Heart right ventricle (tissue), 16 donors: ENCODE results near the gene SOX8. TPM values are rescaled to one million over a fixed set of nuclear protein-coding genes. Genes with fewer than 3 reads are reported as not detected.

Experiments used
- ATAC-seq, 8 donors: fragments of 200-7000 bp; cut with Tn5 transposase; one replicate each; pipeline ENCODE4 v1.9.1; 2020; ENCODE audit warnings: mild to moderate bottlenecking in 8 of 8, moderate library complexity in 8 of 8, moderate number of reproducible peaks in 1 of 8
- DNase-seq, 2 donors: peaks; one replicate each; pipeline ENCODE4 v3.0.0-alpha.2; 2020
- H3K27ac ChIP-seq, 10 donors: fragments of 200-600 bp; sonication (generic) in 2 of 10; one replicate each; pipeline versions ENCODE4 v1.5.0 to v1.8.0; 2020 to 2022; ENCODE audit warnings: mild to moderate bottlenecking in 3 of 10
- H3K27me3 ChIP-seq, 7 donors: fragments of 200-600 bp; one replicate each; pipeline ENCODE4 v1.8.0; 2021 to 2022; ENCODE audit warnings: mild to moderate bottlenecking in 2 of 7
- H3K36me3 ChIP-seq, 9 donors: fragments of 200-600 bp; sonication (generic) in 1 of 9; one replicate each; pipeline versions ENCODE4 v1.5.0 to v1.8.0; 2020 to 2022; ENCODE audit warnings: mild to moderate bottlenecking in 2 of 9
- H3K4me1 ChIP-seq, 9 donors: fragments of 200-600 bp; sonication (generic) in 1 of 9; one replicate each; pipeline versions ENCODE4 v1.5.0 to v1.8.0; 2020 to 2022; ENCODE audit warnings: mild to moderate bottlenecking in 4 of 9
- H3K4me3 ChIP-seq, 10 donors: fragments of 200-600 bp; sonication (generic) in 2 of 10; one replicate each; pipeline versions ENCODE4 v1.5.0 to v1.8.0; 2020 to 2022; ENCODE audit warnings: mild to moderate bottlenecking in 7 of 10, moderate library complexity in 2 of 10
- H3K9me3 ChIP-seq, 11 donors: fragments of 200-600 bp in 10 of 11; sonication (generic) in 2 of 11; one replicate each; pipeline versions ENCODE4 v1.5.0 to v1.8.0; 2013 to 2022; ENCODE audit warnings: mild to moderate bottlenecking in 2 of 11, control low read depth in 1 of 11, moderate library complexity in 1 of 11
- WGBS, 2 donors: extraction: QIAGEN DNeasy Blood & Tissue Kit; methylation state at CpG; one replicate each; pipeline ENCODE4 v1.1.7; 2013; ENCODE audit warnings: inconsistent platforms in 1 of 2; 5-methylcytosine and 5-hydroxymethylcytosine counted together
- intact Hi-C, 10 donors: fragments of 100-400 bp; cut with DNase I; formaldehyde crosslinking; loops; one replicate each; pipeline versions ENCODE4 v1.11.1 to v1.14.2; 2022
- long read RNA-seq, 3 donors: library from polyadenylated mRNA; unstranded; transcript quantifications; one replicate each; pipeline ENCODE4 v2.0.0, GENCODE V29; 2020 to 2021
- polyA plus RNA-seq, 2 donors: library from polyadenylated mRNA; stranded (reverse); fragments of 200-250 nt; gene quantifications; one replicate each; pipeline ENCODE4 v1.2.3, GENCODE V29; 2013
- total RNA-seq, 10 donors: library from RNA; stranded (reverse); fragmentation: NEBNext Ultra II Directional in 3 of 10; extraction: Animal tissue kit (Norgen Biotek cat#: 25700) in 3 of 10; gene quantifications; one replicate each; pipeline versions ENCODE4 v1.2.1 to v1.2.4, GENCODE V29; 2021 to 2023
- TF ChIP-seq, protein P1 (sequence below), 9 donors: fragments of 200-600 bp; sonication (generic) in 2 of 9; IDR thresholded peaks; one replicate each; pipeline versions ENCODE4 v1.5.0 to v1.8.0; 2021 to 2022; ENCODE audit warnings: antibody characterized with exemption in 9 of 9, mild to moderate bottlenecking in 5 of 9, moderate library complexity in 1 of 9
- donor health status: Arrhythmogenic right ventricular cardiomyopathy.
- donor health status: ischemic (EF 13 %, LVEDD 7.1; RV severe dilation, severe dysfunction).
- donor health status: healthy with polysubstance abuse.
- donor health status: DM: no; HTN: yes; CAD: no.
- donor health status: DM: no; HTN: no; CAD: no.
- donor health status: ischemic (EF 25% LVEDD 6.9; RV normal size, moderate dysfunction).
- donor health status: ischemic (EF 25% LVEDD 5.7; RV mildly dilated, moderate dysfunction).
- donor health status: healthy.
- donor health status: DM: yes; HTN: yes; CAD: no.
- donor health status: Ischemic cardiomyopathy.
- donor health status: ischemic (EF 35%, LVEDD 5.7; RV mildly dilated, moderate dysfunction).
- donor health status: nonischemic (EF 11% LVEDD 7.7; RV severe dilation, severe dysfunction).
- donor health status: DM: yes; HTN: yes; CAD: no.
- donor health status: PGD.
- donor health status: ischemic (EF 29% LVEDD 5.4; RV normal size, mild dysfunction).
- donor health status: nonischemic (EF 23%, LVEDD 6.1; RV moderate dilation, normal function).

SOX8 gene
- total RNA-seq (1 to 10 TPM in 5 of 10 donors, under 1 TPM in 5; 0.35 to 2.3 (median 0.97) TPM), polyA plus RNA-seq (1 to 10 TPM in 1 of 2 donors, under 1 TPM in 1; 0.97 to 2.0 TPM)
- long read RNA-seq, donor 1, full-length matches to known transcripts, result 1 of 2 reads
- long read RNA-seq, donor 1, partial matches to known transcripts, result 0 of 2 reads
- long read RNA-seq, donor 1, other reads (novel, unspliced or antisense), result 1 of 2 reads
- long read RNA-seq, donor 2, full-length matches to known transcripts, result 3 of 7 reads
- long read RNA-seq, donor 2, partial matches to known transcripts, result 0 of 7 reads
- long read RNA-seq, donor 2, other reads (novel, unspliced or antisense), result 4 of 7 reads
- long read RNA-seq, donor 3, full-length matches to known transcripts, result 1 of 6 reads
- long read RNA-seq, donor 3, partial matches to known transcripts, result 5 of 6 reads
- long read RNA-seq, donor 3, other reads (novel, unspliced or antisense), result 0 of 6 reads

- Histone ChIP-seq H3K4me1 (peaks cover 5 to 19% (median 14%) of the 10 kb centered on the region in 9 donors), H3K27me3 (peaks cover 16 to 64% (median 42%) of the 10 kb centered on the region in 7 donors), H3K9me3 (no peaks in the 10 kb centered on the region), H3K36me3 (no peaks in the 10 kb centered on the region), H3K4me3 (peak within 1 kb of the TSS; percentile 28 to 65 (median 54)), H3K27ac (peak within 1 kb of the TSS in 7 of 10 donors; percentile 33 to 69 (median 43))
- intact Hi-C loops, result no loop called here
- ATAC-seq (no peak), DNase-seq (no peak)
- TF ChIP-seq, protein P1, sequence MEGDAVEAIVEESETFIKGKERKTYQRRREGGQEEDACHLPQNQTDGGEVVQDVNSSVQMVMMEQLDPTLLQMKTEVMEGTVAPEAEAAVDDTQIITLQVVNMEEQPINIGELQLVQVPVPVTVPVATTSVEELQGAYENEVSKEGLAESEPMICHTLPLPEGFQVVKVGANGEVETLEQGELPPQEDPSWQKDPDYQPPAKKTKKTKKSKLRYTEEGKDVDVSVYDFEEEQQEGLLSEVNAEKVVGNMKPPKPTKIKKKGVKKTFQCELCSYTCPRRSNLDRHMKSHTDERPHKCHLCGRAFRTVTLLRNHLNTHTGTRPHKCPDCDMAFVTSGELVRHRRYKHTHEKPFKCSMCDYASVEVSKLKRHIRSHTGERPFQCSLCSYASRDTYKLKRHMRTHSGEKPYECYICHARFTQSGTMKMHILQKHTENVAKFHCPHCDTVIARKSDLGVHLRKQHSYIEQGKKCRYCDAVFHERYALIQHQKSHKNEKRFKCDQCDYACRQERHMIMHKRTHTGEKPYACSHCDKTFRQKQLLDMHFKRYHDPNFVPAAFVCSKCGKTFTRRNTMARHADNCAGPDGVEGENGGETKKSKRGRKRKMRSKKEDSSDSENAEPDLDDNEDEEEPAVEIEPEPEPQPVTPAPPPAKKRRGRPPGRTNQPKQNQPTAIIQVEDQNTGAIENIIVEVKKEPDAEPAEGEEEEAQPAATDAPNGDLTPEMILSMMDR (IDR thresholded peaks at IDR 0.05), result no peak
- 1% methylated on average over 44 to 80 of the region's 80 CpGs for WGBS, 2 donors
Observed at GRCh38 chr16:981695-982144, at the start of gene SOX8. Gene SOX8 (plus strand): TSS chr16:981770. CDS start chr16:981923, 153 bp downstream.

- Histone ChIP-seq H3K9me3 (no peaks in the 10 kb centered on the region), H3K4me3 (no peak overlapping the region), H3K27me3 (no peaks in the 10 kb centered on the region), H3K4me1 (no peaks in the 10 kb centered on the region), H3K27ac (no peak overlapping the region), H3K36me3 (peaks cover 0 to 56% (median 8%) of the 10 kb centered on the region in 9 donors)
- intact Hi-C loops, result no loop called here
- DNase-seq, result no peak
- TF ChIP-seq, protein P1 (IDR thresholded peaks at IDR 0.05), result no peak
- 89 to 95% methylated on average over 21 of the region's 21 CpGs for WGBS, 2 donors
- ATAC-seq, result no peak
Observed at GRCh38 chr16:932831-933330, 48.7 kb upstream of the SOX8 start.

DNA sequence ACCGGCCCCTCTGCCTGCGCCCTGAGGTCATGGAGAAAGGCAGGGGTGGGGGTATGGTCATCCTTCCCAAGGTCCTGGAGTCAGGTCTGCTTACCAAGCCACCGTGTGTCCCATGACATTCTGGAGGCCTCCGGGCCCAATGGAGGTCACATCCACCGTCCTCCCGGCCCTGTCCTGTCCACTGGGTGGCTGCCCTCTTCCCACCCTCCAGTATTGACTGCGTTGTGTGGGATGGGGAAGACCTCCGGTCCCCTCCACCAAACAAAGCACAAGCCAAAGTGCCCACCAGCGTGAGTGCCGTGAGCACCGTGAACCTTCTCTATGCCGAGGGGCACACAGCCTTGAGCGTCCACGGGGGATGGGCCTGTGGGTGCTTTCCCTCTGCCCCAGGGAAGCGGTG, 48.0 kb upstream of the SOX8 start:
- WGBS, 2 donors, result 93 to 95% methylated on average over 15 of the region's 15 CpGs
- Histone ChIP-seq H3K4me3 (no peak overlapping the region), H3K36me3 (peaks cover 0 to 56% (median 8%) of the 10 kb centered on the region in 9 donors), H3K4me1 (no peaks in the 10 kb centered on the region), H3K9me3 (no peaks in the 10 kb centered on the region), H3K27ac (no peak overlapping the region), H3K27me3 (no peaks in the 10 kb centered on the region)
- TF ChIP-seq, protein P1 (IDR thresholded peaks at IDR 0.05), result no peak
- DNase-seq (no peak), ATAC-seq (no peak)
- intact Hi-C loops, result no loop called here

DNA sequence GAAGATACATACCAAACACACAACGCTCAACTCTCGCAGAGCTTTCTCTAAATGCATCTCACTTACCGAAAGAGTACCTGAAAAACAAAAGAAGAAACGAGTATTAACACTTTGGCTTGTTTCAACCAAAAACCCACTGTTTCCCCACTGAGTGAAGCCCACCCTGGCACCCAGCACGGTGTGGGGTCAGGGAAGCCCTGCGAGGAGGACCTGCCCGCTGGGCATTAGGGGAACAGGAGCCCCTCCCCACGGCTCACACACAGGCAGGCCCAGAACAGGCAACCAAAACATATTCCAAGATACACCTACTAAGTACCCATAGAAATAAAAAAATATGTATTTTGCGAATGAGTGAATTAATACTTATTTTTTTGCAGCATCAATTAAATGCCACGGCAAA, 47.4 kb upstream of the SOX8 start:
- no peak overlapping the region for H3K27ac ChIP-seq
- no peaks in the 10 kb centered on the region for H3K4me1 ChIP-seq
- intact Hi-C loops, result no loop called here
- ATAC-seq (no peak), DNase-seq (no peak)
- H3K27me3 ChIP-seq, result no peaks in the 10 kb centered on the region
- TF ChIP-seq, protein P1 (IDR thresholded peaks at IDR 0.05), result no peak
- WGBS, 2 donors, result 93 to 95% methylated on average over 10 of the region's 10 CpGs
- peaks cover 0 to 58% (median 8%) of the 10 kb centered on the region in 9 donors for H3K36me3 ChIP-seq
- H3K9me3 ChIP-seq, result no peaks in the 10 kb centered on the region
- H3K4me3 ChIP-seq, result no peak overlapping the region
